Thymus (tissue), 11 donors: ENCODE measurements around the gene LAMA2. TPM values are rescaled to one million over a fixed set of nuclear protein-coding genes. Genes with fewer than 3 reads are reported as not detected.
A peak's percentile ranks its signal among the peaks of the same experiment; 100 is the strongest.
"Not testable (repeated sequence)": the region's sequence is repeated elsewhere in the genome, so short reads cannot be mapped to it uniquely, and the experiment has no call there.

Experiments used
- DNase-seq, 9 donors: peaks; one replicate each; pipeline ENCODE4 v3.0.0-alpha.2; 2013; ENCODE audit warnings: low spot score in 9 of 9, low read depth in 6 of 9, missing footprints in 1 of 9
- H3K27ac ChIP-seq, 2 donors: one replicate each; pipeline ENCODE4 v1.5.1; 2013; ENCODE audit warnings: control low read depth in 1 of 2, low read depth in 1 of 2, low read length in 1 of 2, mild to moderate bottlenecking in 1 of 2, moderate library complexity in 1 of 2
- H3K27me3 ChIP-seq, 2 donors: one replicate each; pipeline ENCODE4 v1.5.1; 2013; ENCODE audit warnings: low read length in 1 of 2; ENCODE audit not compliant: control insufficient read depth in 2 of 2, insufficient read depth in 1 of 2
- H3K36me3 ChIP-seq, 2 donors: one replicate each; pipeline ENCODE4 v1.5.1; 2013; ENCODE audit warnings: low read length in 1 of 2, mild to moderate bottlenecking in 1 of 2, moderate library complexity in 1 of 2; ENCODE audit not compliant: control insufficient read depth in 2 of 2, insufficient read depth in 2 of 2
- H3K4me1 ChIP-seq, 2 donors: one replicate each; pipeline ENCODE4 v1.5.1; 2013; ENCODE audit warnings: low read length in 2 of 2; ENCODE audit not compliant: control insufficient read depth in 2 of 2, insufficient read depth in 2 of 2
- H3K4me3 ChIP-seq, 2 donors: one replicate each; pipeline ENCODE4 v1.5.1; 2013; ENCODE audit warnings: low read length in 2 of 2, control low read depth in 1 of 2, mild to moderate bottlenecking in 1 of 2
- H3K9me3 ChIP-seq, 2 donors: one replicate each; pipeline ENCODE4 v1.5.1; 2013; ENCODE audit warnings: low read length in 1 of 2, mild to moderate bottlenecking in 1 of 2; ENCODE audit not compliant: control insufficient read depth in 2 of 2, insufficient read depth in 1 of 2
- WGBS: extraction: QIAGEN DNeasy Blood & Tissue Kit; methylation state at CpG from one replicate; pipeline ENCODE4 v1.1.7; 2013; 5-methylcytosine and 5-hydroxymethylcytosine counted together
- polyA plus RNA-seq: library from polyadenylated mRNA; stranded (reverse); fragments of 200-250 nt; gene quantifications from one replicate; pipeline ENCODE4 v1.2.3, GENCODE V29; 2013
- total RNA-seq: library from RNA; stranded (reverse); fragments of 120-200 nt; gene quantifications from one replicate; pipeline ENCODE4 v1.2.4, GENCODE V29; 2013
- donor health status: healthy.

LAMA2 gene
- total and polyA plus RNA-seq, 2 donors, result 2.4 to 4.0 TPM

DNA sequence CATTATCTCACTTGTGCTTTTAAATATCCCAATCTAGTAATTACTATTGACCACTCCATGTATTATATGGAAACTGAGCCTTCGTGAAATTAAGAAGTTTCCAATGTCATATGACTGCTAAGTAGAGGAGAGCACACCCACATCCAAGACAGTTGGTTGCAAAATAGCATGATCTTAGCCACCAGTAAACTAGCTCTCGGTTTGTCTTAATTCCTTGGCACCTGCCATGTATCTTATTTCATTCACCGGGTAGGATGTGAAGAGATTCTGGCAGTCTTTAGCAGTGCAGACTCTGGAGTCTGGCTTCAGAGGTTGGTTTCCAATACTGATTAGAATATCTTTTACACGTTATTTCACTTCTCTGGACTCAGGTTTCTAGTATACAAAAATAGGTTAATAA lies 270.3 kb downstream of the LAMA2 start:
- WGBS, result 91% methylated on average over 4 of the region's 4 CpGs
- Histone ChIP-seq H3K4me1 (no peaks in the 10 kb centered on the region), H3K9me3 (no peaks in the 10 kb centered on the region), H3K27ac (no peak overlapping the region), H3K27me3 (no peaks in the 10 kb centered on the region), H3K36me3 (no peaks in the 10 kb centered on the region), H3K4me3 (no peak overlapping the region)
- no peak for DNase-seq

DNA sequence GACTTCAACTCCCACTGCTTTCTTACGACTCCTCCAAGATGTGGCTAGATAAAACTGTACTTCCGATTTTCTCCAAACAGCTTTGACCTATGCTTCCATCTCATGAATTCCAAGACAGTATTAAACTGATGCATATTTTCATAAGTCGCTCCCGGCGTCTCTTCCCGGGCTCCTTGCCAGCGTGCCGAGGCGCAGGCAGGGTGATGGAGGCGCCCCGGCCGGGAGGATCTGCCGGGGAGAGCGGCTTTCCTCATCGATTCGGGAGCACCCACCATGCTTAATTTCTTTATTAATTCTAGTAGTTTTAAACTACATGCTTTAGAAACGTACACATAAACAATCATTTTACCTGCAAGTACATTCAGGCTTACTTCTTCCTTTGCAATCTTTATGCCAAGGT lies 276.3 kb downstream of the LAMA2 start:
- not testable (repeated sequence) for H3K4me1 ChIP-seq, H3K4me3 ChIP-seq, DNase-seq, H3K27me3 ChIP-seq, H3K27ac ChIP-seq, H3K36me3 ChIP-seq, H3K9me3 ChIP-seq
- 96% methylated on average over 17 of the region's 17 CpGs for WGBS

DNA sequence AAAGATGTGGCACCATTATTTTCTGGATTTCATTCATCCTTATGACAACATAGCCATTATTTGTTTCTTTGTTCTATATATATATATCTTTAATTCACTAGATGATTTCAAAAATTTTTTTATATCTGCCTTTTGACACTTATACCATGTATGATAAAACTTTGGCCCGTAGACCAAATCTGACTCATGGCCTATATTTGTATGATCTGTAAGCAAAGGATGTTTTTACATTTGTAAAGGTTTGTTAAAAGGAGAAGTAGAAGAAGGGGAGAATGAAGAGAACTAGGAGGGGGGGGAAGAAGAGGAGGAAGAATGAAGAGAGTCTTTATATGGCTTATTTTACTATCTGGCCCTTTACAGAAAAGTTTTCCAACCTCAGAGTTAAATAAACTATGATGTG lies 279.7 kb downstream of the LAMA2 start:
- Histone ChIP-seq H3K27ac (no peak overlapping the region), H3K9me3 (no peaks in the 10 kb centered on the region), H3K4me3 (no peak overlapping the region), H3K4me1 (no peaks in the 10 kb centered on the region), H3K27me3 (no peaks in the 10 kb centered on the region), H3K36me3 (no peaks in the 10 kb centered on the region)
- WGBS, result 98% methylated on average over 1 of the region's 1 CpG
- no peak for DNase-seq

DNA sequence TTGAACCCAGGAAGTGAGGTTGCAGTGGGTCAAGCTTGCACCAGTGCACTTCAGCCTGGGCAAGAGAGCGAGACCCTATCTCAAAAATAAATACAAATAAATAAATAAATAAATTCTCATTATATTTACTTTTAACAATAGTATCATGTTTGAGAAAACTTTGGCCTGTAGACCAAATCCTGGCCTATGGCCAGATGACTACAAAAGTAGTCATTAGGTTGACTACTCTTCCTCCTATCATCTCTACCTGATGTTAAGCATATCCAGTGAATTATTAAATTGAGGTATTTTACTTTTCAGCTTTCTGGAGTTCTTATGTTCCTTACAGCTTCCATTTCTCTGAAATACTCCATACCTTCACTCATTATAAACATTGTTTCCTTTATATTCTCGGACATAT lies 280.6 kb downstream of the LAMA2 start:
- 94% methylated on average over 2 of the region's 2 CpGs for WGBS
- DNase-seq, result no peak
- no peak overlapping the region for H3K4me3 ChIP-seq
- no peaks in the 10 kb centered on the region for H3K36me3 ChIP-seq
- no peaks in the 10 kb centered on the region for H3K9me3 ChIP-seq
- H3K4me1 ChIP-seq, result no peaks in the 10 kb centered on the region
- no peaks in the 10 kb centered on the region for H3K27me3 ChIP-seq
- H3K27ac ChIP-seq, result no peak overlapping the region

DNA sequence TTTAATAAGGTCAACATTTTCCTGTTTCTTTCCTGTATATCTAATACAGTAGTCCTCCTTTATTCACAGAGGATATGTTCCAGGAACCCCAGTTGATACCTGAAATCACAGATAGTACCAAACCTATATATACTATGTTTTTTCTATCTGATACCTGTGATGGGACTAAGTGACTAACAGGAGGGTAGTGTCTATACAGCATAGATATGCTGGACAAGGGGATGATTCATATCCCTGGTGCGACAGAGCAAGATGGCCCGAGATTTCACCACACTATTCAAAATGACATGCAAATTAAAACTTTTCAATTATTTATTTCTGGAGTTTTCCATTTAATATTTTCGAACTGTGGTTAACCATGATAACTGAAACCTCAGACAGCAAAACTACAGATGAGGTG lies 281.1 kb downstream of the LAMA2 start:
- Histone ChIP-seq H3K27ac (no peak overlapping the region), H3K4me3 (no peak overlapping the region)
- WGBS, result 93% methylated on average over 3 of the region's 3 CpGs

DNA sequence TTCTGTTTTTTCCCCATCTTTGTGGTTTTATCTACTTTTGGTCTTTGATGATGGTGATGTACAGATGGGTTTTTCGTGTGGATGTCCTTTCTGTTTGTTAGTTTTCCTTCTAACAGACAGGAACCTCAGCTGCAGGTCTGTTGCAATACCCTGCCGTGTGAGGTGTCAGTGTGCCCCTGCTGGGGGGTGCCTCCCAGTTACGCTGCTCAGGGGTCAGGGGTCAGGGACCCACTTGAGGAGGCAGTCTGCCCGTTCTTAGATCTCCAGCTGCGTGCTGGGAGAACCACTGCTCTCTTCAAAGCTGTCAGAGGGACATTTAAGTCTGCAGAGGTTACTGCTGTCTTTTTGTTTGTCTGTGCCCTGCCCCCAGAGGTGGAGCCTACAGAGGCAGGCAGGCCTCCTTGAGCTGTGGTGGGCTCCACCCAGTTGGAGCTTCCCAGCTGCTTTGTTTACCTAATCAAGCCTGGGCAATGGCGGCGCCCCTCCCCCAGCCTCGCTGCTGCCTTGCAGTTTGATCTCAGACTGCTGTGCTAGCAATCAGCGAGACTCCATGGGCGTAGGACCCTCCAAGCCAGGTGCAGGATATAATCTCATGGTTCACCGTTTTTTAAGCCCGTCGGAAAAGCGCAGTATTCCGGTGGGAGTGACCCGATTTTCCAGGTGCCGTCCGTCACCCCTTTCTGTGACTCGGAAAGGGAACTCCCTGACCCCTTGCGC lies 289.5 kb downstream of the LAMA2 start:
- H3K9me3 ChIP-seq, H3K4me1 ChIP-seq, H3K36me3 ChIP-seq, H3K27ac ChIP-seq, H3K4me3 ChIP-seq, H3K27me3 ChIP-seq: not testable (repeated sequence)
- WGBS, result 38% methylated on average over 20 of the region's 20 CpGs
- DNase-seq, result peak in 1 of 9 donors; percentile 2

More for the DNA sequence above, 281.1 kb downstream of the LAMA2 start:
- Histone ChIP-seq H3K36me3 (no peaks in the 10 kb centered on the region), H3K4me1 (no peaks in the 10 kb centered on the region), H3K27me3 (no peaks in the 10 kb centered on the region), H3K9me3 (no peaks in the 10 kb centered on the region)
- DNase-seq, result no peak

DNA sequence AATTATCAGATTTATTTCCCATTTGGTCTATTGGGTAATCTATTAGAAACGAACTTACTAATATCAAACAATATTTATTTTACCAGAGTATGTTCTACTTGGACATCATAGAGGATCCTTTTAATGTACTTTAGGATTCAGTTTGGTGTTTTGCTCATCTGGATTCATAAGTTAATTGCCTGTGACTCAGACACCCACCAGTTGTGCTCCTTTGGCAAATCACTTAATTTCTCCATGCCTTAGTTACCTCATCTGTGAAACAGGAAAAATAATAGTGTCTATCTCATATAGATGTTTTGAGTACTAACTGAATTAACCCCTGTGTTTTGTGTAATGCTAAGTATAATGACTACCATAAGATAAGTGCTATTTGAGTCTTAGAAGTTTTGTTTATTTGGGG lies 292.1 kb downstream of the LAMA2 start:
- Histone ChIP-seq H3K36me3 (no peaks in the 10 kb centered on the region), H3K27ac (no peak overlapping the region), H3K4me1 (no peaks in the 10 kb centered on the region), H3K27me3 (no peaks in the 10 kb centered on the region), H3K9me3 (no peaks in the 10 kb centered on the region), H3K4me3 (no peak overlapping the region)
- WGBS, result 84% methylated on average over 1 of the region's 1 CpG
- DNase-seq, result no peak

DNA sequence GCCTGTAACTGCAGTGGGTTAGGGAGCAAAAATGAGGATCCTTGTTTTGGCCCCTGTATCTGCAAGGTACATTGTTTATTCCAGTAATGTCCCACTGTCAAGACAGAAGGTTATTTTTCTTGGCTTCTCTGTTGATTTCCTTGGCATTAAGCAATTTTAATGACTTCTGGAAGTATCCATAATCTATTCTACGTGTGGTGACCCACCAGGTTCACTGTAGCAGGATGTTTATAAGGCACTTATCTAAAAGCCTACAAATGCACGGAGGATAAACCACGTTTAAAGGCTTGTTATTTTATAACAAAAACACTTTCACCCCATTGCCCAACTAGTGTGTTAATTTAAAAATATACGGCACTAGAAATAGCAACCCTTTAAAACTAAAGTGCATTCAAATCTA lies 294.9 kb downstream of the LAMA2 start:
- 76% methylated on average over 4 of the region's 4 CpGs for WGBS
- no peaks in the 10 kb centered on the region for H3K4me1 ChIP-seq
- H3K27me3 ChIP-seq, result no peaks in the 10 kb centered on the region
- no peaks in the 10 kb centered on the region for H3K9me3 ChIP-seq
- H3K4me3 ChIP-seq, result no peak overlapping the region
- H3K36me3 ChIP-seq, result no peaks in the 10 kb centered on the region
- no peak overlapping the region for H3K27ac ChIP-seq
- no peak for DNase-seq

DNA sequence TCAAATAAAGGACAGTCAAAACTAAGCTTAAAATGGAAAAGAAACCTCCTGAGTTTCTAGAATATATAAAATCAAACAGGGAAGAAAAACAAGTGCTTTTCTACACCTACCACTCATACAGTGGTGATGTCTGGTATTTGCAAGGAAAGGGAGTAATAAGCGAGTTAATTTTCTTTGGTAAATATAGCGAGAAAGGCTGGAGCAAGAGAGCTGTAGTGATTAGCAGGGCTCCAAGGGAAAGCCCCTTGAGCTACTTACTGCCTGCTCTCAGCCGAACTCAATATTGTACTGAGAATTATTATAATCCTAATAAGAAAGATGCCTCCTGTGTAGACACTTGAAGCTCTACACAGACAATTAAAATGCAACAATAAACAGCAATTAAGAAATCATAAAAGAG lies 296.3 kb downstream of the LAMA2 start:
- no peaks in the 10 kb centered on the region for H3K9me3 ChIP-seq
- 91% methylated on average over 3 of the region's 3 CpGs for WGBS
- no peaks in the 10 kb centered on the region for H3K4me1 ChIP-seq
- H3K27me3 ChIP-seq, result no peaks in the 10 kb centered on the region
- no peaks in the 10 kb centered on the region for H3K36me3 ChIP-seq
- H3K27ac ChIP-seq, result no peak overlapping the region
- no peak for DNase-seq
- no peak overlapping the region for H3K4me3 ChIP-seq
